Common myeloid progenitor, CD34-positive (primary cell): ENCODE measurements around the gene TBC1D22A.

Experiments
- CTCF ChIA-PET: fragments of 350-600 bp; sonication (Branson Sonifier 250); formaldehyde crosslinking; loops from one replicate; lab custom pipeline; 2021; ENCODE audit warnings: antibody characterized with exemption; lab: Charles Lee
- POLR2A ChIA-PET: fragments of 350-600 bp; sonication (Branson Sonifier 250); formaldehyde crosslinking; loops from one replicate; lab custom pipeline; 2021; ENCODE audit warnings: antibody characterized with exemption; lab: Charles Lee
- DNase-seq, 3 donors: peaks; one replicate each; pipeline versions ENCODE4 v3.0.0 to v3.0.0-alpha.2; 2013
- H3K27ac ChIP-seq, 2 experiments: 1 replicate in 1 of 2; 2 replicates in 1 of 2; pipeline ENCODE4 v1.7.0; 2013; ENCODE audit warnings: inconsistent platforms in 2 of 2, low read length in 2 of 2, mild to moderate bottlenecking in 2 of 2, low read depth in 1 of 2, moderate library complexity in 1 of 2; ENCODE audit not compliant: severe bottlenecking in 2 of 2, insufficient read depth in 1 of 2, poor library complexity in 1 of 2
- H3K27me3 ChIP-seq, 5 experiments: replicated peaks in 2 of 5; 1 replicate in 3 of 5; 2 replicates in 2 of 5; pipeline versions ENCODE4 v1.6.1 to v1.7.0; 2013; ENCODE audit warnings: low read length in 4 of 5, mild to moderate bottlenecking in 2 of 5, moderate library complexity in 2 of 5, inconsistent platforms in 1 of 5; ENCODE audit not compliant: insufficient read depth in 5 of 5, control insufficient read depth in 4 of 5
- H3K36me3 ChIP-seq, 4 experiments: 1 replicate in 2 of 4; 2 replicates in 2 of 4; pipeline versions ENCODE4 v1.6.1 to v1.7.0; 2013; ENCODE audit warnings: low read length in 3 of 4, control low read depth in 1 of 4, mild to moderate bottlenecking in 1 of 4; ENCODE audit not compliant: control insufficient read depth in 4 of 4, insufficient read depth in 4 of 4
- H3K4me1 ChIP-seq, 4 experiments: 1 replicate in 3 of 4; 2 replicates in 1 of 4; pipeline versions ENCODE4 v1.6.1 to v1.7.1; 2013; ENCODE audit warnings: low read length in 3 of 4, mild to moderate bottlenecking in 3 of 4, control low read depth in 1 of 4, inconsistent platforms in 1 of 4, moderate library complexity in 1 of 4; ENCODE audit not compliant: control insufficient read depth in 4 of 4, insufficient read depth in 4 of 4; ENCODE audit errors: control extremely low read depth in 1 of 4
- H3K4me3 ChIP-seq, 7 experiments: 1 replicate in 4 of 7; 2 replicates in 3 of 7; pipeline versions ENCODE4 v1.5.1 to v1.7.0; 2013; ENCODE audit warnings: mild to moderate bottlenecking in 7 of 7, low read length in 6 of 7, moderate library complexity in 6 of 7, inconsistent platforms in 2 of 7, low read depth in 2 of 7, control low read depth in 1 of 7; ENCODE audit not compliant: insufficient read depth in 4 of 7, control insufficient read depth in 1 of 7; ENCODE audit errors: extremely low read depth in 1 of 7
- H3K9me3 ChIP-seq, 5 experiments: 1 replicate in 4 of 5; 2 replicates in 1 of 5; pipeline versions ENCODE4 v1.6.1 to v1.7.1; 2013; ENCODE audit warnings: low read length in 4 of 5, mild to moderate bottlenecking in 2 of 5, inconsistent platforms in 1 of 5, low read depth in 1 of 5, moderate library complexity in 1 of 5; ENCODE audit not compliant: control insufficient read depth in 4 of 5, insufficient read depth in 2 of 5; ENCODE audit errors: control extremely low read depth in 1 of 5
- WGBS: methylation state at CpG from one replicate; pipeline ENCODE4 v1.1.5; 2013; ENCODE audit not compliant: insufficient coverage; 5-methylcytosine and 5-hydroxymethylcytosine counted together

TBC1D22A gene

DNA sequence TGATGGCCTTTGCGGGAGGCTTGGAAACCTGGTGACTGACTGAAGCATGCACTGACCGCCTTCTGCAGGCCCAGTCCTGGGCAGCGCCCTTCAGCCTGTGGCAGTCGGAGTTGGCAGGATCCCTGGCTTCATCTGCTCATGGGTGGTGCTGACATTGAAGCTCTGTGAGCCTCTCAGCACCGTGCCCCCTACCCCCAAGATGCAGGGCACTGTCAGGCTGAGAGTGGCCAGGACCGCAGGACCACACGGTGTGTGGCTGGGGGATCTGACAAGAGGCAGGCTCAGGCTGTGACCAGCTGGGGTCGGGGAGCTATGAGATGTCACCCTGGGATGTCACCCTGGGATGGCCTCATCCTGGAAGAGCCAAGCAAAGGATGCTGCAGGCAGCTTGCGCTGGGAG is 32.7 kb downstream of the TBC1D22A start:
- Histone ChIP-seq H3K36me3 (peaks cover 2 to 70% (median 43%) of the 10 kb centered on the region in 4 experiments), H3K9me3 (no peaks in the 10 kb centered on the region), H3K27me3 (no peaks in the 10 kb centered on the region), H3K4me3 (no peak overlapping the region), H3K4me1 (peaks cover 8 to 22% (median 13%) of the 10 kb centered on the region in 4 experiments), H3K27ac (no peak overlapping the region)
- no peak for DNase-seq
- POLR2A ChIA-PET = no interaction called here
- CTCF ChIA-PET = interaction anchor here (0.9 to 5.6 kb wide), 5 partner anchors 12 to 37 kb away, joined by 3 to 31 read pairs (median 6); no protein-coding TSS in a partner anchor
- 94% methylated on average over 9 of the region's 9 CpGs for WGBS

- ChIA-PET POLR2A (no interaction called here), CTCF (interaction anchor here (0.9 to 5.6 kb wide), 4 partner anchors 13 to 38 kb away, joined by 4 to 31 read pairs (median 6); no protein-coding TSS in a partner anchor)
- Histone ChIP-seq H3K4me1 (peaks cover 0 to 14% (median 6%) of the 10 kb centered on the region in 4 experiments), H3K27ac (no peak overlapping the region), H3K4me3 (no peak overlapping the region), H3K36me3 (peaks cover 2 to 76% (median 49%) of the 10 kb centered on the region in 4 experiments), H3K27me3 (no peaks in the 10 kb centered on the region), H3K9me3 (no peaks in the 10 kb centered on the region)
- WGBS = 85% methylated on average over 11 of the region's 15 CpGs
- no peak for DNase-seq
Measured at GRCh38 chr22:46795845-46796565, 33.6 kb downstream of the TBC1D22A start.

- 88% methylated on average over 13 of the region's 17 CpGs for WGBS
- H3K9me3 ChIP-seq = no peaks in the 10 kb centered on the region
- peaks cover 0 to 7% (median under 1%) of the 10 kb centered on the region in 4 experiments for H3K4me1 ChIP-seq
- POLR2A ChIA-PET = interaction anchor here (0.7 kb wide), 1 partner anchor 34 kb away, joined by 3 read pairs; the partner anchor contains the start of gene TBC1D22A
- H3K4me3 ChIP-seq = no peak overlapping the region
- CTCF ChIA-PET = interaction anchor here (0.7 to 5.6 kb wide), 2 partner anchors 39 to 66 kb away, joined by 3 to 31 read pairs; no protein-coding TSS in a partner anchor
- peaks cover 2 to 82% (median 53%) of the 10 kb centered on the region in 4 experiments for H3K36me3 ChIP-seq
- no peak for DNase-seq
- no peaks in the 10 kb centered on the region for H3K27me3 ChIP-seq
- H3K27ac ChIP-seq = no peak overlapping the region
Measured at GRCh38 chr22:46796566-46797195, 34.2 kb downstream of the TBC1D22A start.

GRCh38 chr22:46797355-46797754 is 34.9 kb downstream of the TBC1D22A start:
- 90% methylated on average over 14 of the region's 17 CpGs for WGBS
- Histone ChIP-seq H3K36me3 (peaks cover 2 to 88% (median 55%) of the 10 kb centered on the region in 4 experiments), H3K27me3 (no peaks in the 10 kb centered on the region), H3K27ac (no peak overlapping the region), H3K4me3 (no peak overlapping the region), H3K9me3 (no peaks in the 10 kb centered on the region), H3K4me1 (peaks cover 0 to 3% (median 0%) of the 10 kb centered on the region in 4 experiments)
- peak in 2 of 3 donors; percentile 35 to 45 for DNase-seq
- CTCF ChIA-PET = interaction anchor here (0.7 to 5.6 kb wide), 2 partner anchors 40 to 66 kb away, joined by 3 to 31 read pairs; no protein-coding TSS in a partner anchor
- POLR2A ChIA-PET = interaction anchor here (0.7 kb wide), 1 partner anchor 35 kb away, joined by 3 read pairs; the partner anchor contains the start of gene TBC1D22A

DNA sequence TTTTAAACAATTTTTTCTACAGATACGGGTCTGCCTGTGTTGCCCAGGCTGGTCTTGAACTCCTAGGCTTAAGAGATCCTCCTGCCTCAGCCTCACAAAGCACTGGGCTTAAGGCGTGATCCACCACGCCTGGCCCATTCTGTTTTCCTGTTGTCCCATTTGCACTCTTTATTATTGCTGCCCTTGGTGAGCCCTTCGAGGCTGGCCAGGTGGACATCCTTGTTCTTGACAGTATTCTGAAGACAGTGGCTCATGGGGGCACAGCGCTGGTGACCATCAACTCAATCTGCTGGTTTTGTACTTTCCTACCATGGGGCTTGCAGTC is 35.6 kb downstream of the TBC1D22A start:
- no peak overlapping the region for H3K4me3 ChIP-seq
- 95% methylated on average over 5 of the region's 5 CpGs for WGBS
- H3K27ac ChIP-seq = no peak overlapping the region
- peaks cover 2 to 82% (median 54%) of the 10 kb centered on the region in 4 experiments for H3K36me3 ChIP-seq
- CTCF ChIA-PET = interaction anchor here (1.8 kb wide), 1 partner anchor 13 kb away, joined by 4 read pairs; no protein-coding TSS in a partner anchor
- DNase-seq = no peak
- H3K27me3 ChIP-seq = no peaks in the 10 kb centered on the region
- H3K4me1 ChIP-seq = peaks cover 0 to 3% (median 0%) of the 10 kb centered on the region in 4 experiments
- POLR2A ChIA-PET = no interaction called here
- no peaks in the 10 kb centered on the region for H3K9me3 ChIP-seq

GRCh38 chr22:46798366-46799350 is 36.2 kb downstream of the TBC1D22A start:
- ChIA-PET CTCF (interaction anchor here (0.6 to 1.8 kb wide), 4 partner anchors 11 to 108 kb away, joined by 3 to 6 read pairs (median 4); no protein-coding TSS in a partner anchor), POLR2A (no interaction called here)
- WGBS = 80% methylated on average over 25 of the region's 27 CpGs

More at GRCh38 chr22:46798366-46799350, 36.2 kb downstream of the TBC1D22A start:
- Histone ChIP-seq H3K27me3 (no peaks in the 10 kb centered on the region), H3K4me3 (no peak overlapping the region), H3K27ac (no peak overlapping the region), H3K4me1 (peaks cover 0 to 6% (median 5%) of the 10 kb centered on the region in 4 experiments), H3K9me3 (no peaks in the 10 kb centered on the region), H3K36me3 (peaks cover 2 to 75% (median 48%) of the 10 kb centered on the region in 4 experiments)
- peak; percentile 40 to 71 (median 63) for DNase-seq
